Right lobe of liver (tissue), 6 donors: ENCODE measurements around the gene PPM1L. TPM values are rescaled to one million over a fixed set of nuclear protein-coding genes. Genes with fewer than 3 reads are reported as not detected.

Experiments
- ATAC-seq, 4 donors: fragments of 200-7000 bp; cut with Tn5 transposase; one replicate each; pipeline ENCODE4 v1.9.1; 2020; ENCODE audit warnings: mild to moderate bottlenecking in 4 of 4, moderate library complexity in 4 of 4
- DNase-seq, 3 donors: peaks; one replicate each; pipeline ENCODE4 v3.0.0-alpha.2; 2020
- H3K27ac ChIP-seq, 3 donors: fragments of 200-600 bp; one replicate each; pipeline ENCODE4 v1.8.0; 2022
- H3K27me3 ChIP-seq, 2 donors: fragments of 200-600 bp; one replicate each; pipeline ENCODE4 v1.8.0; 2022
- H3K36me3 ChIP-seq, 4 donors: fragments of 200-600 bp; sonication (generic) in 1 of 4; one replicate each; pipeline versions ENCODE4 v1.5.1 to v1.8.0; 2017 to 2022; ENCODE audit warnings: control low read depth in 1 of 4
- H3K4me1 ChIP-seq, 4 donors: fragments of 200-600 bp; sonication (generic) in 1 of 4; one replicate each; pipeline versions ENCODE4 v1.5.1 to v1.8.0; 2017 to 2022; ENCODE audit warnings: control low read depth in 1 of 4
- H3K4me3 ChIP-seq, 3 donors: fragments of 200-600 bp; one replicate each; pipeline ENCODE4 v1.8.0; 2022
- H3K9me3 ChIP-seq, 4 donors: fragments of 200-600 bp; sonication (generic) in 1 of 4; one replicate each; pipeline versions ENCODE4 v1.5.1 to v1.8.0; 2017 to 2022; ENCODE audit warnings: control low read depth in 1 of 4
- CTCF ChIP-seq, 4 donors: fragments of 200-600 bp in 3 of 4; fragments of 450-650 bp in 1 of 4; IDR thresholded peaks; one replicate each; pipeline versions ENCODE4 v1.5.1 to v1.8.0; 2016 to 2022; ENCODE audit warnings: antibody characterized with exemption in 4 of 4, mild to moderate bottlenecking in 2 of 4
- POLR2A ChIP-seq: fragments of 450-650 bp; IDR thresholded peaks from one replicate; pipeline ENCODE4 v1.6.1; 2017; ENCODE audit warnings: antibody characterized with exemption, mild to moderate bottlenecking
- WGBS: methylation state at CpG from one replicate; pipeline ENCODE4 v1.1.6; 2018; ENCODE audit warnings: low coverage, low lambda C conversion rate; ENCODE audit not compliant: insufficient coverage; ENCODE audit errors: missing lambda C conversion rate; 5-methylcytosine and 5-hydroxymethylcytosine counted together
- intact Hi-C, 2 donors: fragments of 100-400 bp; cut with DNase I; formaldehyde crosslinking; loops; one replicate each; pipeline versions ENCODE4 v1.11.2 to v1.14.1; 2022
- total RNA-seq, 6 experiments: library from RNA; depleted of rRNA in 2 of 6; stranded (reverse); fragments of >200 nt in 2 of 6; fragmentation: NEBNext Ultra II Directional in 3 of 6; extraction: Animal tissue kit (Norgen Biotek cat#: 25700) in 3 of 6; gene quantifications; one replicate each; pipeline versions ENCODE4 v1.1.0 to v1.2.4, GENCODE V29; 2016 to 2023
- donor health status: DM: no; HTN: yes; CAD: no.
- donor health status: DM: no; HTN: no; CAD: no.
- donor health status: DM: no; HTN: no; CAD: no.
- donor health status: DM: no; HTN: yes; CAD: no.
- donor health status: DM: no; HTN: yes; CAD: no.

Gene PPM1L
- total RNA-seq, 6 experiments from 2014 or later, result 6.9 to 25.4 (median 14.7) TPM

- no peak for TF ChIP-seq CTCF (IDR thresholded peaks at IDR 0.05)
- no peak for TF ChIP-seq POLR2A
- DNase-seq, result no peak
- whole genome bisulfite sequencing, result 94% methylated on average over 1 of the region's 1 CpG
- H3K9me3 ChIP-seq, result no peaks in the 10 kb centered on the region
- peaks cover 0 to 3% (median 0%) of the 10 kb centered on the region in 4 donors for H3K4me1 ChIP-seq
- H3K27me3 ChIP-seq, result no peaks in the 10 kb centered on the region
- no peaks in the 10 kb centered on the region for H3K36me3 ChIP-seq
- ATAC-seq, result no peak
- intact Hi-C loops, result no loop called here
- H3K4me3 ChIP-seq, result no peak overlapping the region
- no peak overlapping the region for H3K27ac ChIP-seq
Observed at GRCh38 chr3:160820430-160820829, 64.4 kb downstream of the PPM1L start.

GRCh38 chr3:160822936-160823335 lies 66.9 kb downstream of the PPM1L start:
- Histone ChIP-seq H3K9me3 (no peaks in the 10 kb centered on the region), H3K36me3 (no peaks in the 10 kb centered on the region), H3K27ac (no peak overlapping the region), H3K27me3 (no peaks in the 10 kb centered on the region), H3K4me1 (peaks cover 0 to 7% (median 0%) of the 10 kb centered on the region in 4 donors), H3K4me3 (no peak overlapping the region)
- no peak for TF ChIP-seq POLR2A
- intact Hi-C loops, result no loop called here
- no peak for ATAC-seq
- DNase-seq, result no peak

DNA sequence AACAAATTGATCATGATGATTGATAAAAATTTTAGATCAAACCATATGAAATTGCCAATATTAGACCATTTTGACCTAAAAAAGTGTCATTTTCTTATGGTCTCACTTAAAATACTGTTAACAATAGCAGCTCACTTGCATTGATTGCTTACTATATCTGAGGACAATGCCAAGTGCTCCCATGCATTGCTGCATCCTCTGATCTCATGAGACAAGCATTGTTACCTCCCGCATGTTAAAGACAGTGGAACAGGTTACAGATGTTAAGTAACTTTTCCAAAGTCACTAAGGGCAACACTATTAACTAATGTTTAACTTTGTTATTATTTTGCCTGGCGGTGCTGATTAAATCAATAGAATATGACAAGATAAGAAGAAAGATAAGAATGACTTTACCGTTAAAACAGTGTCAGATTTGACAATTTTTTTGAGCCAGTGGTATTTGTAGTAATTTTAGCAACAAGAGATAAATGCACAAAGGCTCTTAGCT lies 69.3 kb downstream of the PPM1L start:
- DNase-seq (no peak), ATAC-seq (no peak)
- Histone ChIP-seq H3K27ac (no peak overlapping the region), H3K36me3 (no peaks in the 10 kb centered on the region), H3K27me3 (no peaks in the 10 kb centered on the region), H3K4me1 (peaks cover 0 to 7% (median 0%) of the 10 kb centered on the region in 4 donors), H3K4me3 (no peak overlapping the region), H3K9me3 (no peaks in the 10 kb centered on the region)
- 33% methylated on average over 3 of the region's 3 CpGs for WGBS
- intact Hi-C loops, result no loop called here
- TF ChIP-seq POLR2A (no peak), CTCF (IDR thresholded peaks at IDR 0.05) (no peak)

- no peaks in the 10 kb centered on the region for H3K27me3 ChIP-seq
Observed at GRCh38 chr3:160826408-160826807, 70.4 kb downstream of the PPM1L start.

DNA sequence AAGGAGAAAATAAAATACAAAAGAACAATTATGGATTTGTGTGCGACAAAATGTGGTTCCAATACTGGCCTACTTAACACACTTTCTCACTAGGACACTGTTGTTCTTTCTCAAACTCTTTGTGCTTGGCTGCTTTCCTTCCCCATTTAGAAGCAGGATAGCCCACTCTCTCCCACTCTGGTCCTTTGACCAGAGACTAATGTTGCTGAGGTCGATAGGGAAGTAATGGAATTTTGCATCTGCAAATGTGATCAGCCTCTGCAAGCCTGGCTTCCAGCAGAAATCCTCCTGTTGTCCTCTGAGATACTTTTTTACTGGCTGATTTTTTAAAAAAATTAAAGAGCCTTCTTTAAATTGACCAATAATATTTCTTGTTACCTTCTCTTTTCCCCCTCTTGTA lies 71.0 kb downstream of the PPM1L start:
- Histone ChIP-seq H3K4me1 (peaks cover 0 to 7% (median 0%) of the 10 kb centered on the region in 4 donors), H3K36me3 (no peaks in the 10 kb centered on the region), H3K9me3 (no peaks in the 10 kb centered on the region), H3K4me3 (no peak overlapping the region), H3K27ac (no peak overlapping the region), H3K27me3 (no peaks in the 10 kb centered on the region)
- ATAC-seq (no peak), DNase-seq (no peak)
- 100% methylated on average over 1 of the region's 2 CpGs for WGBS
- intact Hi-C loops, result no loop called here
- TF ChIP-seq POLR2A (no peak), CTCF (IDR thresholded peaks at IDR 0.05) (no peak)

More at GRCh38 chr3:160826408-160826807, 70.4 kb downstream of the PPM1L start:
- DNase-seq, result no peak
- Histone ChIP-seq H3K27ac (no peak overlapping the region), H3K4me1 (peaks cover 0 to 7% (median 0%) of the 10 kb centered on the region in 4 donors), H3K9me3 (no peaks in the 10 kb centered on the region), H3K4me3 (no peak overlapping the region), H3K36me3 (no peaks in the 10 kb centered on the region)
- TF ChIP-seq POLR2A (no peak), CTCF (IDR thresholded peaks at IDR 0.05) (no peak)
- ATAC-seq, result no peak
- intact Hi-C loops, result no loop called here
